Endothelial cell of umbilical vein (primary cell): ENCODE data around the gene PRDM16.

Experiments
- POLR2A ChIP-seq: IDR thresholded peaks from 2 replicates; pipeline ENCODE4 v1.6.1; 2012; ENCODE audit warnings: low read depth, mild to moderate bottlenecking, control low read depth, low read length
- TF ChIP-seq, protein P1 (sequence below), 2 donors: IDR thresholded peaks; 1 replicate in 1 of 2; 2 replicates in 1 of 2; pipeline ENCODE4 v1.5.1; 2011; ENCODE audit warnings: low read length in 2 of 2, mild to moderate bottlenecking in 2 of 2, moderate library complexity in 2 of 2, control low read depth in 1 of 2, inconsistent platforms in 1 of 2, low read depth in 1 of 2; ENCODE audit not compliant: insufficient read depth in 1 of 2; ENCODE audit errors: extremely low read depth in 1 of 2

DNA sequence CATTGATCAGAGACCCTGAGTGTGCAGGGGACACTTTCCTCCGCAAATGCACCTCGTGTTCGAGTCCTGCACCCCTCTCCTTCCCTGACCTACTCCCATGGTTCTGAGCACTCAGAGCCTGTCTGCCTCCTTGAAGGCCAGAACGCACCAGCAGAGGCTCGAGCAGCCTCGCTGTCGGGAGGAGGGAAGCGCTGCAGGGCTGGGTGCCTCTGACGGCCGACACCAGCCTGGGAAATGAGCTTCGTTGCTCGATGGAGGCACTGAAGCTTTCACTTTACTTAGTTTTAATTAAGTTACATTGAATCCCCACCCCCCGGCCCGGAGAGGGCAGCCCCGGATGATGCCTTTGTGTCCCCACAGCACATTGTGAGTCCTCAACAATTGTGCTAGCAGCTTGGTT, 229.2 kb downstream of the PRDM16 start:
- TF ChIP-seq, protein P1, sequence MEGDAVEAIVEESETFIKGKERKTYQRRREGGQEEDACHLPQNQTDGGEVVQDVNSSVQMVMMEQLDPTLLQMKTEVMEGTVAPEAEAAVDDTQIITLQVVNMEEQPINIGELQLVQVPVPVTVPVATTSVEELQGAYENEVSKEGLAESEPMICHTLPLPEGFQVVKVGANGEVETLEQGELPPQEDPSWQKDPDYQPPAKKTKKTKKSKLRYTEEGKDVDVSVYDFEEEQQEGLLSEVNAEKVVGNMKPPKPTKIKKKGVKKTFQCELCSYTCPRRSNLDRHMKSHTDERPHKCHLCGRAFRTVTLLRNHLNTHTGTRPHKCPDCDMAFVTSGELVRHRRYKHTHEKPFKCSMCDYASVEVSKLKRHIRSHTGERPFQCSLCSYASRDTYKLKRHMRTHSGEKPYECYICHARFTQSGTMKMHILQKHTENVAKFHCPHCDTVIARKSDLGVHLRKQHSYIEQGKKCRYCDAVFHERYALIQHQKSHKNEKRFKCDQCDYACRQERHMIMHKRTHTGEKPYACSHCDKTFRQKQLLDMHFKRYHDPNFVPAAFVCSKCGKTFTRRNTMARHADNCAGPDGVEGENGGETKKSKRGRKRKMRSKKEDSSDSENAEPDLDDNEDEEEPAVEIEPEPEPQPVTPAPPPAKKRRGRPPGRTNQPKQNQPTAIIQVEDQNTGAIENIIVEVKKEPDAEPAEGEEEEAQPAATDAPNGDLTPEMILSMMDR (IDR thresholded peaks at IDR 0.05; ENCODE audit: extremely low read depth in 1 of 2, insufficient read depth in 1 of 2, low read depth in 1 of 2, low read length in 2 of 2): no peak
- TF ChIP-seq POLR2A: no peak
